GM10266 (cell line): ENCODE measurements around the gene KIAA1191.

ENCODE experiments used
- DNase-seq: peaks from one replicate; pipeline ENCODE4 v3.0.0; 2012; ENCODE audit errors: extremely low spot score
- TF ChIP-seq, protein P1 (sequence below): IDR thresholded peaks from 2 replicates; pipeline ENCODE4 v1.5.1; 2012; ENCODE audit warnings: mild to moderate bottlenecking, low read depth; ENCODE audit not compliant: control insufficient read depth, insufficient read depth; ENCODE audit errors: missing control alignments

KIAA1191 gene

DNA sequence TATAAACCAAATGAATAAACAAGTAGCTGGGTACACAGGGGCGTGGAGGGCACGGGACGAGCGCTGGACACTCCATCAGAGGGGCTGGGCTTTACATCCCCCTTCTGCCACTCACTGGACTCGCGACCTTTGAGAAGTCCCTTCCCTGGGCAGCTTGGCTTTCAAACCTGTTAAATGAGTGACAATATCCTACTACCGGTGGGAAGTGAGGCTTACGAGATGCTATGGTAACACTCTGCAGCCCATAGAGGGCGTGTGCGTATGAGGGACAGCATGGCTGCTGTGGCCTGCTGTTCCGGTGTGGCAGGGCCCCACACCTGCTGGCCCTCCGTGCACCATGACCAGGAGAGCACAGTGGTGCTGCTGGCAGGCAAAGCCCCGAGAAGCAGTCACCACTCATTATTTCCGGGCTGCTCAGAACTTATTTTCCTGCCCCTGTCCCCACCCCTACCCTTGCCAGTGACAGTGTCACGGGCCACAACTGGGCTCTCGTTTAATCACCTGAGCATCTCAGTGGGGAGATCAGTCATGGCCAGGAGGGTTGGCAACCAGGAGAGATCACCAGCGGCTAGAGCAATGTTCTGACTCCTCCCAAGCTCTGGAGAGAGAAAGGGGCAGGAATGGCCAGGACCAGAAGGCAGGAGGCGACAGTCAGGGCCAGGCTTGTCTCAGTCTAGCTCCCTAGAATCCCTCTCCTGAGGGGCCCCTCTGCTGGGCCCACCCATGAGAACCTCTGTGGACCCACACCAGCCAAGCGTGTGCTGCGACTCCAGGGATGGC, 44.3 kb upstream of the KIAA1191 start:
- no peak for DNase-seq
- TF ChIP-seq, protein P1, sequence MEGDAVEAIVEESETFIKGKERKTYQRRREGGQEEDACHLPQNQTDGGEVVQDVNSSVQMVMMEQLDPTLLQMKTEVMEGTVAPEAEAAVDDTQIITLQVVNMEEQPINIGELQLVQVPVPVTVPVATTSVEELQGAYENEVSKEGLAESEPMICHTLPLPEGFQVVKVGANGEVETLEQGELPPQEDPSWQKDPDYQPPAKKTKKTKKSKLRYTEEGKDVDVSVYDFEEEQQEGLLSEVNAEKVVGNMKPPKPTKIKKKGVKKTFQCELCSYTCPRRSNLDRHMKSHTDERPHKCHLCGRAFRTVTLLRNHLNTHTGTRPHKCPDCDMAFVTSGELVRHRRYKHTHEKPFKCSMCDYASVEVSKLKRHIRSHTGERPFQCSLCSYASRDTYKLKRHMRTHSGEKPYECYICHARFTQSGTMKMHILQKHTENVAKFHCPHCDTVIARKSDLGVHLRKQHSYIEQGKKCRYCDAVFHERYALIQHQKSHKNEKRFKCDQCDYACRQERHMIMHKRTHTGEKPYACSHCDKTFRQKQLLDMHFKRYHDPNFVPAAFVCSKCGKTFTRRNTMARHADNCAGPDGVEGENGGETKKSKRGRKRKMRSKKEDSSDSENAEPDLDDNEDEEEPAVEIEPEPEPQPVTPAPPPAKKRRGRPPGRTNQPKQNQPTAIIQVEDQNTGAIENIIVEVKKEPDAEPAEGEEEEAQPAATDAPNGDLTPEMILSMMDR: no peak

DNA sequence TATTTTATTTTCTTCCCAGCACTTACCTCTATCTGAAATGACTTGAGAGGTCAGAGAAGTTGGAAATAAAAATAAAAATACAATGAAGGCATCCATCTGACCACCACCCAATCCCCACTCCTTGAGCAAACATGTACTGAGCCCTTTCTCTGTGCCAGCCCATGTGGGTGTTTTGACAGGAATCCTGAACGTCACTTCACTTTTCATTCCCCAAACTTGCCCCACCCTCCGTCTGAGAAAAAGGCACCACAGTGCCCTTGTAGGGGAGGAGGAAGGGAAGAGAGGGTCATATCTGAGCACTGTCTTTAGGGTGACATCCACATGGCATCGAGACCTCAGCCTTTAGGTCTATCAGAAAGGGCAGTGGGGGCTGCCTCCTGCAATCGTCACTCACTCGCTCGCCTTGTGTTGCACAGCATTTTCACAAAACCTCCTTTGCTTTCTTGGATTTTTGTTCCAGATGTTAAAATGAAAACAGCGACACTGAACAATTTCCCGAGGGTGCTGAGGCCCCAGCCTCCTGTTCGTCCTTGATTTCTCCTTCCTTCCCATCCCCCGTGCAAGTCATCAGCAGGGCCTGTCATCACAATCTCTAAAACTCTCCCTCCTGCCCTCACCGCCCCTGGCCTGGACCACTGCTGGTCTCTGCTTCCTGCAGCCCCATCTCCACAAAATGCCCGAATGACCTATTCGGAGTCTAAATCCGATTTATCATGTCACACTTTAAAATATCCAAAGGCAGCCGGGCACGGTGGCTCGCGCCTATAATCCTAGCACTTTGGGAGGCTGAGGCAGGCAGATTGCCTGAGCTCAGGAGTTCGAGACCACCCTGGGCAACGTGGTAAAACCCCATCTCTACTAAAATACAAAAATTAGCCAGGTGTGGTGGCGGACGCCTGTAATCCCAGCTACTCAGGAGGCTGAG, 40.0 kb upstream of the KIAA1191 start:
- TF ChIP-seq, protein P1: no peak
- no peak for DNase-seq

DNA sequence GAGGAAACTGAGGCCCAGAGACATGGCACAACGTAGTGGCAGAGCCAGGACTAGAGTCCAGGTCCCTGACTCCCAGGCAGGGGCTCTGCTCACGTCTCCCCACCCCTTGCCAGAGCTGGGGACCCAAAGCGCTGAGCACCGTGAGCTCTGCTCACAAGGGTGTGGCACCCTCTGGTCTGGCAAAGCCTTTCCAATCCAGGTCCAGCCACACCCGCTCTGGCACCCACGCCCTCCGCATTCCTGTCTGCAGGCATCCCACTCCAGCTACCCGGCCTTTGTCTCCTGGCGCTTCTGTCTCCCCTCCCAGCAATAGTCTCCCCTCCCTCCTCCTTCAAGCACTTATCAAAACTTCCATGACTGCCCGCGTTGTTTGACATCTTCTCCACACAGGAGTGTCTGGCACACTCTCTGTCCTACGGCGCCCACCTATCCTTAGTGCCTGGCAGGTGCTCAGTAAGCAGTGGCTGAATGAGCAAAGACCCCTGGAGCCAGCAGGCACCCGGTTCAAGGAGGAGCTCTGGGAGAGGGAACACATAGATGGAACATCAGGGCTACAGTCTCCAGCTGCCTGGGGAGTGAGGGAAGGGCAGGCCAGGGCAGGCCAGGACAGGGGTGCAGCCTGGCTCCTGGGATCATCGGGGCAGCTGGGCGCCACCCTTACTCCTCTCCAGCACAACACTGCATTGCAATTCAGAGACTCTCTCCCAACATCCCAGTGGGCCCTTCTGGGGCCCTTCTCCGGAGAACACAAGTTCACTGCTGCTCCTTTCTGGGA, 39.0 kb upstream of the KIAA1191 start:
- no peak for DNase-seq
- TF ChIP-seq, protein P1: no peak

DNA sequence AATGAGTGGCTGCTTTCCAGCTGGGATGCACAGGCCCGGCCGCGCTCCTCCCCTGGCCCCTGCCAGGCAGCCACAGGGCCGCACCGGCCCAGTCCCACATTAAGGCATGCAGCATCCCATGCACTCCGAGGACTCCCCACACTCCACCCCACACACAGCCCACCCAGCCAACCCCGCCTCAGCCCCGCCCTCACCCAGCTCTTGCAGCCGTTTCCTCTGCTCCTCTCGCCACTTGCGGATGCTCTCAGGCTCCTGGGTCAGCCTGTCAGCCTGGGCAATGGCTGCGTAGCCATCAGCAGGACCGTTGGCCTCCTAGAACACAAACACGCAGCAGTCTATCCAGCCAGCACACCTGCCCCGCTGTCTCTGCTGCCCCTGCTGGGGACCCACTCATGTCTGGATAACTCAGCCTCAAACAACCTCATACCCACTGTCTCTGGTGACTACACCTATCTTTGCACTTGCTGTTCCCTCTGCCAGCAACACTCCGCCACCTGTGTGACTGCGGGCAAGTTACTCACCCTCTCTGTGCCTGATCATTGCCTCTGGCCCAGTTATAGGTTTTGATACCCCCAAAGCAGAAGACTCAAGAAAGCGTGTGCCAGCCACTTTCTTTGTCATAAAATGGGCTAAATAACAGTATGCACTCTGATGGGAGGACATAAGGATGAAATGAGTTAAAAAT, 36.3 kb upstream of the KIAA1191 start:
- DNase-seq: no peak
- TF ChIP-seq, protein P1: no peak

DNA sequence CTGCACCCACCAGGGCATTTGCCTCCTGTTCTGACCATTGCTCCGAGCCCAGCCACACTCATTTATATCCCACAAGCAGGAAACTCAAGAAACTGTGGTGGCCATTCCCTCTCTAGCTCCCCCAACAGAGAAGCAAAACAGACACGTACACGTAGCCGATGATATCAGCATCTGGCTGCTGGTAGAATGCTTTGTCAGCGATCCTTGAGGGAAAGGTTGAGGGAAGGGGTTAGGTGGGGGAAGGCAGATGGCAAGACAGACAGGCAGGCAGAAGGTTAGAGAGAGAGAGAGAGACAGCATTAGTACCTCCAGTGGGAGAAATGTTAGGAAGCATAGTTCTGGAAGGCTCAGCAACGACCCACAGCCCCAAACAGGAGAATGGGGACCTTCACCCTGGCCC, 34.8 kb upstream of the KIAA1191 start:
- no peak for DNase-seq
- TF ChIP-seq, protein P1: no peak

DNA sequence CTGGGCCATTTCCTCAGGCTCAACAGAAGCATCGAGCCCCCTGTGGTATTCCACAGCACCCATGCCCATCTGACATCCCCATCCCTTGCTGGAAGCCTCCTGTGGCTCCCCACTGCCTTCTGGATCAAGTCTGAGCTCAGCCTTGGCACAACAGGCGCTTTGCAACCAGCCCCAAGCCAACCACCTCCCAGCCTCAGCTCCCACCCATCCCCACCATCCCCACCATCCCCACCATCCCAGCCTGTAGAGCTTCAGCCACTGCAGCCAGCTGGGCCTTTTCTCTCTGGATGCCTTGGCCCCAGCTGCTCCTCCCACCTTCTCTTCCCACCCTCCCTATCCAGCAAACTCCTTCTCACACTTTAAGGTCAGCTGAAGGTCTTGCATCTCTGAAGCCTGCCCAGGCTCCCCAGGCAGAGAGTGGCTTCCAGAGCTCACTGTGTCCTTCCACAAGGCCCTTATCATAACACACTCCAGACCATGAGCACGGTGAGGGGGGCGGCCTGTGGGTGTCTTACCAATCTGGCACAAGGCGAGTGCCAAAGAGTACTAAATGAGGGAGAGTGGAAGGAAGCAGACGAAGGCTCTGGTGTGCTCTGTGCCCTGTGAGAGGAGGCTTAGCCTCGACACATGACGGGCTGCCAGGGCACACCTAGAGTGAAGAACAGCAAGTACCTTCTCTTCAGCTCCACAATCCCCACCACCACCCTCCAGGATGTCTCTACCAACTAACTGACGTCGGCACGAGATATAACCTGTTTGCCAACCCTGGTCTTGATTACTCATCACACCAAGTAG, 33.5 kb upstream of the KIAA1191 start:
- TF ChIP-seq, protein P1: no peak
- DNase-seq: no peak
